GM18868 (cell line): ENCODE measurements around the gene RPA3.

ENCODE experiments used
- ATAC-seq: cut with Tn5 transposase; IDR thresholded peaks from one replicate; pipeline ENCODE4 v1.9.1; 2021; ENCODE audit warnings: mild to moderate bottlenecking, moderate library complexity; ENCODE audit not compliant: unreplicated experiment

RPA3 gene

DNA sequence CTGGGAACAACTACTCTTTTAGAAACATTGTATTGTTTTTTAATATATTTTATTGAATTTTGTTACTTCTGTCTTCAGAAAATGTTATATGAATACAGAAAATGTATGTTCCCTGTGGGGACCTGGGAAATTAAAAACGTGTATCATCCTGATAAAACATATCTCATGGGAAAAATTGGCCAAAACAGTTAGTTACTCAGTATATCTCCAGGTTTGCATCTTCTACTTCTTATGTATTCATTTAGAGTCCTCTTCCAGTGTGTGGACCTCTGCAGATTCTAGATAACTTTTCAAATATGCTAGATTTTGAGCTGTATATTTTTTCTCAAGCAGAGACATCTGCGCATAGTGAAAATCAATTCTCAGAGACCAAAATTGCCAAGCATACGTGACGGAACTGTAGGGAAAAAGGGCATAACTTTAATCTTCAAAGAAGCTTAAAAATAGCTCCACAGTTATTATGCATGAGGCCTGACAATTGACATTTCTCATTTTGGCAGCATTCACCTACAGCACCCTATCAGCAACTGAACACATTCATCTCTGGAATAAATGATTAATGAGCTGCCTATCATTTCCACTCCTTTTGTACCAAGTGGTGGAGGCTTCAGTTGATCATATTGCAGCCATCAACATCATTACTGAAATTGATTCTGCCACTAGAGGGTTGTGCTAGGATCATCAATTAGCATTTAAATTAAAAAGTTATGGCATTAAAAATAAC, 104.2 kb downstream of the RPA3 start:
- ATAC-seq, result no peak

DNA sequence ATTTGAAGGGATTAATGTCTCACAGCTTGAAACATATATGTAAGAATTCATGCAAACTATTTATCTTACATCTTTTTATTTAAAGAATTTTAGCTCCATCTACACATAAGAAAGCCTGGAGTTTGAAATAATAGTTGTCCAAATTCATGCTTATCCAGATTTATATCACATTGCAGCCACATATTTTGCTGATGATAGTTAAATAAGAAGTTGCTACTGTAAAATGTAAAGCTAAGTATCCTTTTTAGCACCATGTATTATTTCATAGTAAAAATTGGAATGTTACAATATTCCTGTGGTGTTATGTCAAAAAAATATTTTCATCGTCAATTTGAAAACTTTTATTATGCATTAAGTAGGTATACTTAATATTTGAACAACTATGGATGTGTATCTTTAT, 105.2 kb downstream of the RPA3 start:
- ATAC-seq, result no peak

DNA sequence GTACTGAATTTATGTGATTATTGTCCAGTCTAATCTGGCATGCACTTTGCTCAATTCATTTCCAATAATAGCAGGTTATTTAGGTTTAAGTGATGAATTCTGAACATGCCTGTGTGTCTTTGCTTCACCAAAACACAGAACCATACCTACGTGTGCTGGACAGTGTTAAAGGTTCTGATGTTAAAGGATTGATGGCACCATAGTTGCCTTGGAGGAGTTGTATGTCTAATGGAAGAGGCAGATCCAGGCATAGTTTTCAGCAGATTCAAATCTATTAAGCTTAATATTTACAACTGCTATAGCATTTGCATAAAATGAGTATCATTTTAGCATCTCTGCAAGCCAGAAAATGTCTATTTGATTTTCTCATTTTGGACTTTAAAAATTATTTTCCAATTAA, 105.9 kb downstream of the RPA3 start:
- no peak for ATAC-seq

DNA sequence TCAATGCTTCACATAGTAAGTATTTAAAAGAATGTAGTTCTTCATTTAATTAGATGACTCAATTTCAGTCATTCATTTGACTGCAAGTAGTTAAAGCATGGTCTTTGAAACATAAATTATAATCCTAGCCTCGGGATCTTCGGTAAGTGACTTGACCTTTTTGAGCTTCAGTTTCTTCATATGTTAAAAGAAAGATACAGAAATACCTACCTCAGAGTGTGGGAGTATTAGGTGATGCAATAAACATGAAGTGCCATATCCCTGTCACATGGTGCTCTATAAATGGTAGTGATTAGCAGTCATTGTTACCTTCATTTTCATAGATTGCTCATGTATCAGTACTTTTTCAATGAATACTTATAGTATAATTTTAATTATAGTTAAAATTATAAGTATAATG, 109.1 kb downstream of the RPA3 start:
- ATAC-seq, result no peak

DNA sequence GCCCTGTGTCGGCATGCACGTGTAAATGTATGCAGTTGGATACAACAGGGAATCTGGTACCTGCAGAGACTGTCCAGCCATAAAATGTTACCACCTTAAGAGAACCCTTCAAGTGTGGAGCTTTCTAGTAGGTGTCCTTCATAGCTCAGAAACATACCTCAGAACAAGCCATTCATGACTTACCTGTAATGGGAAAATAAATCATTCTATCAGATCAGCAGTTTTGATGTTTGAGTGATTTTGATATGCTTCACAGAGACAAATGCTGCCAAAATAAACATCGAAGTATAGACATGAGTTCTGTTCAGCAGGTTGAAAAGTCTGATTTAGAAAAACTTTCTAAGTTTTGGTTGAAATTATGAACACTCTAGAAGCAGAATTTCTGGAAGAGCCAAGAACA, 111.4 kb downstream of the RPA3 start:
- no peak for ATAC-seq

DNA sequence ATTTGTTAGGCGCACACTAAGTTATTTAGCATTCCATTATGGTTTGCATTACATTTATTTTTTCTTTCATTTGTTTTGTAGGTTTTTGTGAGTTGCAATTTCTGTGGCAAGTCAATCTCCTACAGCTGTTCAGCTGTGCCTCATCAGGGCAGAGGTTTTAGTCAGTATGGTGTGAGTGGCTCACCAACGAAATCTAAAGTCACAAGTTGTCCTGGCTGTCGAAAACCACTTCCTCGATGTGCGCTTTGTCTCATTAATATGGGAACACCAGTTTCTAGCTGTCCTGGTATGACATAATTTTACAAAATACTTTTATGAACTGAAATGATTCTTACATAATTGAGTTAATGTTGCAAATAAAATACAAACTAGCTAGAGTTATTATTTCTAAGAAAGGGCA, 122.2 kb downstream of the RPA3 start:
- ATAC-seq, result no peak

DNA sequence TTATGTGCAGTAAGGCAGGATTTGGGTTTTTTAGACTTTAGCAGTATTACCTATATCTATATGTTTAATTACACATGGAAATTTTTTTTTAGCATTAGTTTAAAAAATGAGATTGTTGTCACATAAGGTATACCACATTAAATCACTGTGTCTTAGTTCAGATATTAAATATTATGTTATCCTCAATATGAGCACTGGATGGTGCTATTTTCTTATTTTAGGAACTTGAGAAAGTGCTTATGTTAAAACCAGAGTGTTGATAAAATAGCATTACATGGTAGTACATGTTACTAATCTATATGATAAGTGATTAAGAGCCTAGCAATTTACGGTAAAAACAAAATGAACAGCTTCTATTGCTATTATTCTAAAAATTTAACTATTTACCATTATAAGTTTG, 123.0 kb downstream of the RPA3 start:
- no peak for ATAC-seq
